K562 (cell line): Measurements from ENCODE around the gene PDHB. TPM values are rescaled to one million over a fixed set of nuclear protein-coding genes. Genes with fewer than 3 reads are reported as not detected.

Experiments used
- ARID1B ChIP-seq: fragments of 450-650 bp; IDR thresholded peaks from 2 replicates; pipeline ENCODE4 v1.6.1; 2016; ENCODE audit warnings: antibody characterized with exemption, mild to moderate bottlenecking, inconsistent platforms
- ARID4B ChIP-seq: sonication (generic); formaldehyde crosslinking; IDR thresholded peaks from 2 replicates; pipeline ENCODE4 v1.8.0; 2022; ENCODE audit warnings: mild to moderate bottlenecking, missing genetic modification reagents
- CBX8 ChIP-seq: fragments of 200-600 bp; sonication (generic); IDR thresholded peaks from 2 replicates; pipeline ENCODE4 v1.6.1; 2012; ENCODE audit warnings: borderline replicate concordance, mixed run types, low read depth, mild to moderate bottlenecking, moderate library complexity, mixed read lengths, low read length, control low read depth, inconsistent platforms; ENCODE audit not compliant: poor library complexity, severe bottlenecking; ENCODE audit errors: extremely low read depth
- CEBPB ChIP-seq: fragments of 450-650 bp; IDR thresholded peaks from 2 replicates; pipeline ENCODE4 v1.6.1; 2016; ENCODE audit warnings: missing genetic modification characterization, missing compliant biosample characterization
- FOXK1 ChIP-seq: sonication (generic); formaldehyde crosslinking; IDR thresholded peaks from 2 replicates; pipeline ENCODE4 v1.8.0; 2022; ENCODE audit warnings: missing genetic modification reagents, mild to moderate bottlenecking, borderline replicate concordance
- GATAD2A ChIP-seq: fragments of 450-650 bp; IDR thresholded peaks from 2 replicates; pipeline ENCODE4 v1.6.1; 2017
- HDAC1 ChIP-seq, 2 experiments: fragments of 450-650 bp; IDR thresholded peaks; 2 replicates each; pipeline ENCODE4 v1.6.1; 2016 to 2017; ENCODE audit warnings: inconsistent platforms in 1 of 2, mild to moderate bottlenecking in 1 of 2, moderate library complexity in 1 of 2
- HIVEP1 ChIP-seq: fragments of 250-450 bp; sonication (Bioruptor Pico); IDR thresholded peaks from 2 replicates; pipeline ENCODE4 v1.4.0; 2020; ENCODE audit warnings: mild to moderate bottlenecking
- JUNB ChIP-seq: fragments of 450-650 bp; formaldehyde crosslinking; conservative IDR thresholded peaks from 2 replicates; pipeline ENCODE4 v1.4.0; 2020; ENCODE audit warnings: mild to moderate bottlenecking
- KDM1A ChIP-seq, 2 experiments: fragments of 450-650 bp; IDR thresholded peaks; 2 replicates each; pipeline ENCODE4 v1.6.1; 2016; ENCODE audit warnings: mild to moderate bottlenecking in 2 of 2
- NBN ChIP-seq: fragments of 450-650 bp; IDR thresholded peaks from 2 replicates; pipeline ENCODE4 v1.6.1; 2016; ENCODE audit warnings: low read depth, mild to moderate bottlenecking
- NCOA2 ChIP-seq, 2 experiments: fragments of 450-650 bp; IDR thresholded peaks; 2 replicates each; pipeline ENCODE4 v1.6.1; 2018; ENCODE audit warnings: mild to moderate bottlenecking in 2 of 2, moderate library complexity in 1 of 2; ENCODE audit not compliant: partially characterized antibody in 2 of 2
- PTBP1 ChIP-seq: fragments of 200-400 bp; formaldehyde crosslinking; IDR thresholded peaks from 2 replicates; pipeline ENCODE4 v1.6.1; 2017; ENCODE audit warnings: low read depth, low read length
- RBM17 ChIP-seq: fragments of 200-400 bp; formaldehyde crosslinking; IDR thresholded peaks from 2 replicates; pipeline ENCODE4 v1.6.1; 2017; ENCODE audit warnings: low read depth, mild to moderate bottlenecking, low read length, borderline replicate concordance
- RBM34 ChIP-seq: fragments of 200-400 bp; formaldehyde crosslinking; IDR thresholded peaks from 2 replicates; pipeline ENCODE4 v1.6.1; 2018; ENCODE audit warnings: low read length, borderline replicate concordance; ENCODE audit not compliant: insufficient read depth
- RUNX1 ChIP-seq: sonication (generic); IDR thresholded peaks from 2 replicates; pipeline ENCODE4 v1.6.1; 2016; ENCODE audit warnings: antibody characterized with exemption, low read depth
- SMARCA4 ChIP-seq: fragments of 450-650 bp; IDR thresholded peaks from 2 replicates; pipeline ENCODE4 v1.6.1; 2016
- STAT5A ChIP-seq: IDR thresholded peaks from 2 replicates; pipeline ENCODE4 v1.6.1; 2012; ENCODE audit warnings: low read length, inconsistent platforms, borderline replicate concordance
- ZNF583 ChIP-seq: fragments of 250-450 bp; sonication (Bioruptor Pico); IDR thresholded peaks from 2 replicates; pipeline ENCODE4 v1.4.0; 2020
- ZNF668 ChIP-seq: fragments of 250-450 bp; sonication (Bioruptor Pico); IDR thresholded peaks from 2 replicates; pipeline ENCODE4 v1.8.0; 2022; ENCODE audit warnings: mild to moderate bottlenecking, inconsistent platforms
- polyA plus RNA-seq, 8 experiments: library from polyadenylated mRNA; depleted of rRNA in 4 of 8; stranded (reverse) in 5 of 8; unstranded in 3 of 8; fragments of >200 nt; fragmentation: Nextera tagmentation in 2 of 8; fragmentation: Illumina TruSeq in 1 of 8; extraction: Ambion mirVana in 2 of 8; extraction: Trizol in 1 of 8; gene quantifications; 2 replicates each; pipeline versions ENCODE4 v1.2.1 to v1.2.3, GENCODE V29; 2011 to 2014; ENCODE audit warnings: inconsistent platforms in 1 of 8, missing spikeins in 1 of 8
- total RNA-seq, 7 experiments: library from RNA; depleted of rRNA in 6 of 7; stranded (reverse); fragments of >200 nt in 6 of 7; fragmentation: Illumina TruSeq in 2 of 7; extraction: Trizol in 2 of 7; gene quantifications; 2 replicates each; pipeline versions ENCODE4 v1.2.1 to v1.2.3, GENCODE V29; 2011 to 2021; ENCODE audit warnings: low replicate concordance in 1 of 7
- TF ChIP-seq, protein P1 (sequence below), 2 experiments: IDR thresholded peaks; 2 replicates each; pipeline ENCODE4 v1.6.1; 2011; ENCODE audit warnings: borderline replicate concordance in 1 of 2, control low read depth in 1 of 2, low read depth in 1 of 2, low read length in 1 of 2, mild to moderate bottlenecking in 1 of 2, mixed read lengths in 1 of 2, moderate library complexity in 1 of 2; ENCODE audit not compliant: insufficient read depth in 1 of 2, insufficient read length in 1 of 2, poor library complexity in 1 of 2, severe bottlenecking in 1 of 2; ENCODE audit errors: extremely low read depth in 1 of 2
- TF ChIP-seq, protein P2 (sequence below): fragments of 250-450 bp; sonication (Bioruptor Pico); IDR thresholded peaks from 2 replicates; pipeline ENCODE4 v1.5.0; 2020; ENCODE audit warnings: mild to moderate bottlenecking

Gene PDHB
- total and polyA plus RNA-seq, 9 of the 15 experiments (the other 6 are each of a cell fraction or from before 2014, with no cell fraction given): 51.2 to 178 (median 85.2) TPM

DNA sequence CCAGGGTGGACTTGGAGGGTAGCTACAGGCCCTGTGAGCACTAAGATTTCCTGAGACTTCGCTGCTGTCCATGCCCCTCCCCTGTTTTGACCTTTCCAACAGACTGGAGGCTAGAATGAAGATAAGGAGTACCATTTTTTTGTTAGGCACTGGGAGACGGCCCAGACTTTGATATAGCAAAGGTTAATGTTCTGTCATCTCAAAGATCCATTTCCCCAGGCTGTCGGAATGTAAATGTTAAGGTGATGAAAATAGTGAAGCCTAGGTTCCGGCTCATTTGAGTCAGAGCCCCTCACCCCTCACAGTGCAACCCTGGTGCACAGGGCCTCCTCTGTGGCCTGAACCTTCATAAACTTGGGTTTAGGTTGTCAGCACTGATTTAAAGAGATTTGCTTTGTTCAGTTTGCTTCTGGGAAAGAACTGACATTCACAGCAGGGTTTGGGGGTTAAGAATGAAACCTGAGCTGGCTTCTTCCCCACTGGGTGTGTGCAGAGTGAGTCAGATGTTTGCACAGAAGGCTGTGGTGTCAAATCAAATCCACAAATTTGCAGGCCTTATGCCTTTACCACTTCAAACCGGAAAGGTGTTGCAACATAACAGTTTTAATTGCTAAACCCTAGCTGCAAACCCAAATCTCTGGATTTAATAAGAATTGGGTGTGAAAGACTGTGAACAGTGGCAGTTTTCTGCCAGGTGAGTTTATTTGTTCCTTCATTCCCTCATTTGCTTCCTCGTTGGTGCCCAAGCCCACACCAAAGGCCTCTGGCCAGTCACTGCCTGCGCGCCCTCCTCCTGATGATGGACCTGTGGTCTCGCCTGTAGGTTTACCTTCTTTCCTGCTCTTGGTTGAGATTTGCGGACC lies 37.6 kb upstream of the PDHB start (continued):
- 0 out of 2 replicates have a peak, but pooled peaks have one; percentile 28 for TF ChIP-seq NBN
- TF ChIP-seq RUNX1: no peak
- TF ChIP-seq CBX8: no peak
- TF ChIP-seq FOXK1 (CRISPR knock-in tag): no peak
- no peak for TF ChIP-seq ZNF583 (CRISPR knock-in tag)
- no peak for TF ChIP-seq ARID4B (CRISPR knock-in tag)
- TF ChIP-seq GATAD2A: no peak
- peak in 1 of 2 experiments; percentile 97; a peak in 2 of 4 replicates for TF ChIP-seq HDAC1 (IDR thresholded peaks at IDR 0.05)
- no peak for TF ChIP-seq RBM17
- TF ChIP-seq, protein P1, sequence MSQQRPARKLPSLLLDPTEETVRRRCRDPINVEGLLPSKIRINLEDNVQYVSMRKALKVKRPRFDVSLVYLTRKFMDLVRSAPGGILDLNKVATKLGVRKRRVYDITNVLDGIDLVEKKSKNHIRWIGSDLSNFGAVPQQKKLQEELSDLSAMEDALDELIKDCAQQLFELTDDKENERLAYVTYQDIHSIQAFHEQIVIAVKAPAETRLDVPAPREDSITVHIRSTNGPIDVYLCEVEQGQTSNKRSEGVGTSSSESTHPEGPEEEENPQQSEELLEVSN (IDR thresholded peaks at IDR 0.05; ENCODE audit: borderline replicate concordance in 1 of 2, extremely low read depth in 1 of 2, insufficient read depth in 1 of 2, insufficient read length in 1 of 2, low read depth in 1 of 2, low read length in 1 of 2, poor library complexity in 1 of 2, severe bottlenecking in 1 of 2): no peak
- TF ChIP-seq SMARCA4: peak; percentile 76; the same call in 1 of the 2 replicates
- TF ChIP-seq KDM1A (IDR thresholded peaks at IDR 0.05): peak; percentile 99
- TF ChIP-seq, protein P2, sequence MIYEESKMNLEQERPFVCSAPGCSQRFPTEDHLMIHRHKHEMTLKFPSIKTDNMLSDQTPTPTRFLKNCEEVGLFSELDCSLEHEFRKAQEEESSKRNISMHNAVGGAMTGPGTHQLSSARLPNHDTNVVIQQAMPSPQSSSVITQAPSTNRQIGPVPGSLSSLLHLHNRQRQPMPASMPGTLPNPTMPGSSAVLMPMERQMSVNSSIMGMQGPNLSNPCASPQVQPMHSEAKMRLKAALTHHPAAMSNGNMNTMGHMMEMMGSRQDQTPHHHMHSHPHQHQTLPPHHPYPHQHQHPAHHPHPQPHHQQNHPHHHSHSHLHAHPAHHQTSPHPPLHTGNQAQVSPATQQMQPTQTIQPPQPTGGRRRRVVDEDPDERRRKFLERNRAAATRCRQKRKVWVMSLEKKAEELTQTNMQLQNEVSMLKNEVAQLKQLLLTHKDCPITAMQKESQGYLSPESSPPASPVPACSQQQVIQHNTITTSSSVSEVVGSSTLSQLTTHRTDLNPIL (CRISPR knock-in tag): no peak
- no peak for TF ChIP-seq ZNF668
- no peak for TF ChIP-seq PTBP1
- TF ChIP-seq NCOA2 (IDR thresholded peaks at IDR 0.05; ENCODE audit: partially characterized antibody in 2 of 2): no peak
- TF ChIP-seq ARID1B: peak; percentile 80
- TF ChIP-seq JUNB (CRISPR knock-in tag): no peak
- no peak for TF ChIP-seq HIVEP1 (CRISPR knock-in tag)
- TF ChIP-seq CEBPB: peak; percentile 97
- TF ChIP-seq STAT5A: peak; percentile 43; the same call in 1 of the 2 replicates
- TF ChIP-seq RBM34: no peak
